Left lobe of liver (tissue), 2 donors: ENCODE results near the gene MORN1. TPM values are rescaled to one million over a fixed set of nuclear protein-coding genes. Genes with fewer than 3 reads are reported as not detected.
"Not testable (repeated sequence)": the region's sequence is repeated elsewhere in the genome, so short reads cannot be mapped to it uniquely, and the experiment has no call there.

ENCODE experiments used
- ATAC-seq: fragments of 200-7000 bp; cut with Tn5 transposase; one replicate; pipeline ENCODE4 v1.9.1; 2020; ENCODE audit warnings: mild to moderate bottlenecking, moderate library complexity
- DNase-seq: peaks from one replicate; pipeline ENCODE4 v3.0.0-alpha.2; 2020; ENCODE audit warnings: low spot score
- total RNA-seq: library from RNA; stranded (reverse); gene quantifications from one replicate; pipeline ENCODE4 v1.2.1, GENCODE V29; 2021
- donor health status: DM: no; HTN: no; CAD: no; lungs with moderate emphysema.
- donor health status: DM: no; HTN: yes; CAD: no.

MORN1 gene
- 6.7 TPM for total RNA-seq

GRCh38 chr1:2391041-2391930, at the start of gene MORN1, which contains the start of gene RER1:
TSS of gene MORN1 (minus strand) at chr1:2391554. CDS start at chr1:2391533, 21 bp downstream.
TSS of gene RER1 (plus strand) at chr1:2391841. CDS start at chr1:2395791, 3,950 bp downstream.
- ATAC-seq, result peak; percentile 92
- DNase-seq, result peak; percentile 100

GRCh38 chr1:2440346-2440745, 49.0 kb upstream of the MORN1 start:
- ATAC-seq, DNase-seq: not testable (repeated sequence)

GRCh38 chr1:2439369-2439768, 48.0 kb upstream of the MORN1 start:
- no peak for DNase-seq
- ATAC-seq, result no peak

GRCh38 chr1:2438641-2439040, 47.3 kb upstream of the MORN1 start:
- DNase-seq (no peak), ATAC-seq (no peak)

GRCh38 chr1:2438038-2438437, 46.7 kb upstream of the MORN1 start:
- ATAC-seq (no peak), DNase-seq (no peak)

GRCh38 chr1:2437617-2438016, 46.3 kb upstream of the MORN1 start:
- ATAC-seq, result no peak
- DNase-seq, result no peak

GRCh38 chr1:2436876-2437275, 45.5 kb upstream of the MORN1 start:
- DNase-seq, result no peak
- ATAC-seq, result no peak

GRCh38 chr1:2435746-2436355, 44.5 kb upstream of the MORN1 start:
- no peak for ATAC-seq
- DNase-seq, result no peak

GRCh38 chr1:2435091-2435490, 43.7 kb upstream of the MORN1 start:
- DNase-seq, result no peak
- no peak for ATAC-seq

GRCh38 chr1:2433936-2434655, 42.7 kb upstream of the MORN1 start:
- no peak for DNase-seq
- ATAC-seq, result no peak

- DNase-seq, result no peak
- no peak for ATAC-seq
Observed at GRCh38 chr1:2433196-2433595, 41.8 kb upstream of the MORN1 start.

- no peak for DNase-seq
- no peak for ATAC-seq
Observed at GRCh38 chr1:2432441-2432844, 41.1 kb upstream of the MORN1 start.

- ATAC-seq, result no peak
- DNase-seq, result no peak
Observed at GRCh38 chr1:2431518-2431917, 40.2 kb upstream of the MORN1 start.

- no peak for DNase-seq
- ATAC-seq, result no peak
Observed at GRCh38 chr1:2431103-2431502, 39.7 kb upstream of the MORN1 start.

GRCh38 chr1:2430592-2430973, 39.2 kb upstream of the MORN1 start:
- DNase-seq, result no peak
- no peak for ATAC-seq

GRCh38 chr1:2429780-2430591, 38.6 kb upstream of the MORN1 start:
- no peak for DNase-seq
- peak; percentile 29 for ATAC-seq

GRCh38 chr1:2428490-2428889, 37.1 kb upstream of the MORN1 start:
- no peak for ATAC-seq
- no peak for DNase-seq

GRCh38 chr1:2427976-2428375, 36.6 kb upstream of the MORN1 start:
- DNase-seq (no peak), ATAC-seq (no peak)

GRCh38 chr1:2427051-2427450, 35.7 kb upstream of the MORN1 start:
- ATAC-seq, result no peak
- DNase-seq, result no peak

- ATAC-seq, result no peak
- no peak for DNase-seq
Observed at GRCh38 chr1:2426540-2426939, 35.2 kb upstream of the MORN1 start.

GRCh38 chr1:2425892-2426291, 34.5 kb upstream of the MORN1 start:
- ATAC-seq, result no peak

More at GRCh38 chr1:2425892-2426291, 34.5 kb upstream of the MORN1 start:
- no peak for DNase-seq
